ENCODE measurements around the gene SLC7A1.

DNA sequence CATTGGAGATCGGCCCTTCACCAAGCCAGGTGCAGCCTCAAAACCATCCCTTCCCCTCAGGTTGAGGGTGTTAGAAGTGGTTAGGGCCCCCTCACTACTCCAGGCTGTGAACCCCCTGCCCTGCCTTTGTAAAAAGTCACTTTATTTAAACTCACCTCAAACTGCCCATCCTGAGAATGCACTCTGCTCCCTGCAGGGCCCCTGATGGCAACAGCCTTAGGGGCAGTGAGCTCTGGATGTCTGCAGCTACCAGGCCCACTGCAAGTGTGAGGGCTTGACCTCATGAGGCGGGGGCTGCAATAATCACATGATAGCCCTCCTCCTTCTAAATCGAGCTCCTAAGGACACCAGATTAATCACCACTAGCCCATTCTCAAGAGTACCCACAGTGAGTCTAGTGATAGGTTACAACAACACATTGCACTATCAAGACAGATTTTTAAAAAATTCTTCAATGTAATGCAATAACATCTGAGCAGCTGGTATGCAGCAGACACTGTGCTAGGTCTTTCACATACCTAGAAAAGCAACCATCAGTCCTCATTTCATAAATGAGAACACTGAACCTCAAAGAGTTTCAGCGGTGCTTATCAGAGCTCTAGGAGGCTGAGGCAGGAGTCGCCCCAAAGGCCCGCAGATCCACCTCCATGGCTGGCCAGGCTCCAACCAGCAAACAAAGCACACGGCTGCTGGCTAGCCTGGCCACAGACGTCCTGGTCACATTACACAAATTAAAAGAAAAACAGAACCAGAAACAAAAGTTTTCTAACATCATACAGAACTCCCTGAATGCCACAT is 26.0 kb downstream of the SLC7A1 start:
- TF ChIP-seq, protein P1, sequence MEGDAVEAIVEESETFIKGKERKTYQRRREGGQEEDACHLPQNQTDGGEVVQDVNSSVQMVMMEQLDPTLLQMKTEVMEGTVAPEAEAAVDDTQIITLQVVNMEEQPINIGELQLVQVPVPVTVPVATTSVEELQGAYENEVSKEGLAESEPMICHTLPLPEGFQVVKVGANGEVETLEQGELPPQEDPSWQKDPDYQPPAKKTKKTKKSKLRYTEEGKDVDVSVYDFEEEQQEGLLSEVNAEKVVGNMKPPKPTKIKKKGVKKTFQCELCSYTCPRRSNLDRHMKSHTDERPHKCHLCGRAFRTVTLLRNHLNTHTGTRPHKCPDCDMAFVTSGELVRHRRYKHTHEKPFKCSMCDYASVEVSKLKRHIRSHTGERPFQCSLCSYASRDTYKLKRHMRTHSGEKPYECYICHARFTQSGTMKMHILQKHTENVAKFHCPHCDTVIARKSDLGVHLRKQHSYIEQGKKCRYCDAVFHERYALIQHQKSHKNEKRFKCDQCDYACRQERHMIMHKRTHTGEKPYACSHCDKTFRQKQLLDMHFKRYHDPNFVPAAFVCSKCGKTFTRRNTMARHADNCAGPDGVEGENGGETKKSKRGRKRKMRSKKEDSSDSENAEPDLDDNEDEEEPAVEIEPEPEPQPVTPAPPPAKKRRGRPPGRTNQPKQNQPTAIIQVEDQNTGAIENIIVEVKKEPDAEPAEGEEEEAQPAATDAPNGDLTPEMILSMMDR (IDR thresholded peaks at IDR 0.05): no peak
- TF ChIP-seq POLR2A (IDR thresholded peaks at IDR 0.05): no peak
